ENCODE results near the gene LRRC71.

- TF ChIP-seq POLR2A (IDR thresholded peaks at IDR 0.05; ENCODE audit: low read length) = no peak
- TF ChIP-seq GATA1 (IDR thresholded peaks at IDR 0.05; ENCODE audit: low read depth, low read length) = no peak
Measured at GRCh38 chr1:156931974-156932710, 11.7 kb downstream of the LRRC71 start.

Data from erythroblast (primary cell).